ENCODE measurements around the gene AMFR.
A peak's percentile ranks its signal among the peaks of the same experiment; 100 is the strongest.

DNA sequence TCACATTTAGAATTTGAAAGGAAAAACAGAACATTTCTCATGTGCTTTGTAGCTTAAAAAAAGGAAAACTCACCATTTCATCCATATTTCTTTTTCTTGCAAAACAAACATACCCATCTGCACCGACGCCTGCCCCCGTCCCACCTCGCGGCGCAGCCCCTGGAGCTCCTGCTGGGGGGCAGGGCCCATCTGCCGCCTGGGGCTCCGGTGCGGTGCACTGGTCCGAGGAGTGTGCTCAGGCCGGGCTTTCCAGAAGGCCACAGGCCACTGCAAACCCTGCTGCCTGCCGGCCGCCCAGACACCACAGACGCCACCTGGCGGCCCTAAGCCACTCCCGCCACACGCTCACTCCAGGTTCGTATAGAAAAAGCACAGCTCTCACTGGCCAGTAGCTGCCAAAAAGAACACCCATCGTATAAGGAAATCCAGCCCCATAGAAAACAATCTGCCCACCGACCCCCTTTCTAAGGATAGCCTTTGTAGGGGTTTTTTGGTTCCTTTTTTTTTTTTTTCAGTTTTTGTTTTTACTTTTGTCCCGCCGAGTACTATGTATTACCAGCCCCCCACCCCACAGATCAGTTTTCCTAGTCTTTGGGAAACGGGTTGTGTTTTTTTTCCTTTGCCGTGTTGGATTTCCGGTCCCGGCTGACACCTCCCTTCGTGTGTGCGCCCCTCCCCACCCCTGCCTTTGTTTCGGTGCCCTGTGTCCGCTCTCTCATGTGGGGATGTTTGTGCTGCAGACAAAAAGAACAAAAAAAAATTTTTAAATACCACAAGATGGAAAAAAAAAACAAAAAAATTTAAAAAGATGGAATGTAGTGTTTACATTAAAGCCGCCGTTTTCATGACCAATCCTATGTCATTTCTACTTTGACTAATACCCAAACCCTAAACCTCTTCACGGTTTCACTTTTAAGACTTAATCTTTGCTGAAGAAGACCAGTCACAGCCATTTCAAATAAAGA lies 68.8 kb downstream of the AMFR start:
- TF ChIP-seq, protein P1, sequence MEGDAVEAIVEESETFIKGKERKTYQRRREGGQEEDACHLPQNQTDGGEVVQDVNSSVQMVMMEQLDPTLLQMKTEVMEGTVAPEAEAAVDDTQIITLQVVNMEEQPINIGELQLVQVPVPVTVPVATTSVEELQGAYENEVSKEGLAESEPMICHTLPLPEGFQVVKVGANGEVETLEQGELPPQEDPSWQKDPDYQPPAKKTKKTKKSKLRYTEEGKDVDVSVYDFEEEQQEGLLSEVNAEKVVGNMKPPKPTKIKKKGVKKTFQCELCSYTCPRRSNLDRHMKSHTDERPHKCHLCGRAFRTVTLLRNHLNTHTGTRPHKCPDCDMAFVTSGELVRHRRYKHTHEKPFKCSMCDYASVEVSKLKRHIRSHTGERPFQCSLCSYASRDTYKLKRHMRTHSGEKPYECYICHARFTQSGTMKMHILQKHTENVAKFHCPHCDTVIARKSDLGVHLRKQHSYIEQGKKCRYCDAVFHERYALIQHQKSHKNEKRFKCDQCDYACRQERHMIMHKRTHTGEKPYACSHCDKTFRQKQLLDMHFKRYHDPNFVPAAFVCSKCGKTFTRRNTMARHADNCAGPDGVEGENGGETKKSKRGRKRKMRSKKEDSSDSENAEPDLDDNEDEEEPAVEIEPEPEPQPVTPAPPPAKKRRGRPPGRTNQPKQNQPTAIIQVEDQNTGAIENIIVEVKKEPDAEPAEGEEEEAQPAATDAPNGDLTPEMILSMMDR (IDR thresholded peaks at IDR 0.05), result peak; percentile 80 to 93 (median 86)
- no peak for TF ChIP-seq POLR2A (IDR thresholded peaks at IDR 0.05)

Data from uterus (tissue), 2 donors.